HPDE6-E6E7 (cell line): ENCODE results near the gene NMRAL1.

Source experiments
- DNase-seq: peaks from one replicate; pipeline ENCODE4 v3.0.0; 2011; ENCODE audit warnings: missing footprints; ENCODE audit errors: extremely low spot score

NMRAL1 gene

GRCh38 chr16:4426722-4427372 is 47.6 kb downstream of the NMRAL1 start:
- DNase-seq: no peak

DNA sequence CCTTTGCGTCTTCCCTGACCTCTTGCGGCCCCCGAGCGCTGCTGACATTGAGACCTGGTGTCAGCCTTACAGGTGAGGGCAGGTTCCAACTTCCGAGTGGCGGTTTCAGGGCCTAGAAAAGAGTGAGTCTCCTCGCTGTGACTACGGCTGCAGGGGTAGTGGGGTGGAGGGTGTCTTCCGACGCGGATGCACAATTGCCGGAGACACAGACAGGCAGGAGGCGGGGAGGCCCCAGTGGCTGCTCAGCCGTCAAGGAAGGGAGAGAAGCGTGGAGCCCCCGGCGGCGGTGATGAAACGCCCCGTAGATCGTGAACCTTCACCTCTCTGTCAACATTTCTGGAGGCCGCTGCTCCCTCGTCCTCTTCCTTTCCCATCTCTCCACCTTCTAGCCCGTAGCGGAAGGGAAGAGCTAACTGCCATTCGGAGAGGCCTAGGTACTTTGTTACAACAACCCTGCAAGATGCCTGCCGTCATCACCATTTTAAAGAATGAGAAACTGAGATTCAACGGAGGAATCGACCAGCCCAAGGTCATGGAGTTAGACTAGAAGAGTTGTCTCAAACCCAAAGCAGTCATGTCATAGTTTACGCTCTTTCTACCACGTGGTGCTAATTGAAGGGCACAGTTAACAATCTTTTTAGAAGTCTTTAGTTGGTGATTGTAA is 48.3 kb downstream of the NMRAL1 start:
- no peak for DNase-seq

- peak; percentile 94 for DNase-seq
These were observed 48.9 kb downstream of the NMRAL1 start, which contains the start of gene DNAJA3 for GRCh38 chr16:4425378-4426020. TSS of gene DNAJA3 (plus strand) at chr16:4425868. CDS start at chr16:4425882, 14 bp downstream.

DNA sequence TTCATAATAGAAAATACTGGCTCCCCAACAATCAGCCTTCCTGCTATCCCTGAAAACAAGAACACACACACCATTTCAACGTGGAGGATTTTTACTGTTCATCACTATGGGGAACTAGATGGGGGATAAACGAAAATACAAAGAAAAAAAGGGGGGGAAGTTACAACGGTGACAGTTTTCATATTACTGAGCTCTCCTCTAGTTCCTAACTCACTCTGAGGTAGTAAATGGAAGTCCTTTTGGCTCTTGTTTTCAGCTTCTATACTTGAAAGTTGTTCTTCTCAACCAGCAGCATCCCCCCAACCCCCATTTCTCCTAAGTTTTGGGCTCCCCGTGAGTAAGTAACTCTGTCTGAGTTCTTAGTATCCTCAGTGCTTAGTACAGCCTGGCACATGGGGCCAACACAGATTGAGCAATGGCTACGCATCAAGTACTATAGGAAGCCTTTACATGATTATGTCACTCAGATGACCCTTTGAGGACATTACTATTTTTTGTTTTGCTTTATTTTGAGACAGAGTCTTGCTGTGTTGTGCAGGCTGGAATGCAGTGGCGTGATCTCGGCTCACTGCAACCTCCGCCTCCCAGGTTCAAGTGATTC is 53.8 kb downstream of the NMRAL1 start:
- no peak for DNase-seq

DNA sequence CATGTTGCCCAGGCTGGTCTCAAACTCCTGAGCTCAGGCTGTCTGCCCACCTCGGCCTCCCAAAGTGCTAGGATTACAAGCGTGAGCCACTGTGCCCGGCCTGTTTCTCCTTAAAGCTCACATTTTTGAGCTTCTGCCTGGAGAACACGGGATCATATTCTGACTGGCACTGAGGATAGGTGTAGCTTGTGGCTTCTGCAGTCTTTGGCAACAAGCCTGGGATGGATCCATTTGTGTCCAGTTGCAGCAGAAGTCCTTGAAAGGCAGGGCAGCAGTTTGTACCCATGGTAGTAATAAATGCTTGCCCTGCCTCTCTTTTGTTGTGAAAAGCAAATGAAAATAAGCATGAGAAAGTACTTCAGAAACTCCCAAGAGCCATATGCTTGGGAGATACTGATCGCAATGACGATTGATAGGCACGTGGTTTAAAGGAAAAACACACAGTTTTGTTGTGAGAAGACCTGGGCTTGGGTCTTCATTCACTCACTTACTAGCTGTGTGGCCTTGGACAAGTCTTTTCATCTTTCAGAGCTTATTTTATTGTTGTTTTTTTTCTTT is 54.9 kb downstream of the NMRAL1 start:
- DNase-seq: no peak

GRCh38 chr16:4416200-4417032 is 58.0 kb downstream of the NMRAL1 start, which contains the start of gene CORO7:
TSS of gene CORO7 (minus strand) at chr16:4416596. CDS start at chr16:4416518, 78 bp downstream.
- peak; percentile 92 for DNase-seq

- DNase-seq: no peak
These were observed 58.8 kb downstream of the NMRAL1 start for GRCh38 chr16:4415538-4416199.

GRCh38 chr16:4414187-4414917 is 60.1 kb downstream of the NMRAL1 start:
- DNase-seq: no peak

DNA sequence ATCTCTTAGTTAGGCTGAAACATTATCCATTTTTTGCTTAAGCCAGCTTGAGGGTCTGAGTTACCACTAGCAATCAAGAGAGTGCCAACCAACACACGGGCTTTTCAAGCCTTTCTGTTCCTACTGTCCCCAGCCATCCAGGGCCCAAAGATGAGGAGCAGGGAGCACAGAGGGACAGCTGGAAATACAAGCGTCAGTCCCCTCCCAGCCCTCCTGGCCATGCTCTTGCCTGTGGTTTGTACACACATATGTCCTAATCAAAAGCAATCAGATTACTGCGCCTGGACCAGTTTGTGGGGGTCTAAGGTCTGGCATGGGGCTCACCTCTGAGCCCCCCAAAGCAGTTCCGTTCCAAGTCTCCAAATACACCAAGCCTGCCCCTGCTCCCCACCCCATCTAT is 61.6 kb downstream of the NMRAL1 start:
- DNase-seq: no peak

- no peak for DNase-seq
These were observed 62.3 kb downstream of the NMRAL1 start for GRCh38 chr16:4412159-4412558.
